ENCODE measurements around the gene RORC. TPM values are rescaled to one million over a fixed set of nuclear protein-coding genes. Genes with fewer than 3 reads are reported as not detected.

The RORC gene
- total and polyA plus RNA-seq, 8 donors, result 1.4 to 28.1 (median 13.0) TPM

DNA sequence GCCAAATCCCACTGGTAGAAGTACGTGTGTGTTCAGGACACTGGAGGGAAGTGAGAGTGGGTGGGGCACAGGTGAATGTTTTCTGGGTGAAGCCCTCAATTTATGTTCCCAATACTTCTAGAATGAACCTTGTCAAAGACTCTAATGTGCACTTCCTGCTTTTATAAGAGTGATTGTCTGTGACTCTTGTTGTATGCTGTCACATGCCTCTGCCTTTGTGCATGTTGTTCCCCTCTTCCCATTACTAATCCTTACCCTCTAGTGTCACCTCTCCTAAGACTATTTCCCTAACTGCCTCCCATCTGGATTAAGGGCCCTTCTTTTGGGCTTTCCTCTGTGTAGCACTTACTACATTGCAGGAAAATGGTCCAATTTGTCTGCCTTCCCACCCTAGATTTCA, 23.8 kb downstream of the RORC start:
- intact Hi-C loops (cut with DNase I; ENCODE audit: low total_unique reads), result no loop called here

DNA sequence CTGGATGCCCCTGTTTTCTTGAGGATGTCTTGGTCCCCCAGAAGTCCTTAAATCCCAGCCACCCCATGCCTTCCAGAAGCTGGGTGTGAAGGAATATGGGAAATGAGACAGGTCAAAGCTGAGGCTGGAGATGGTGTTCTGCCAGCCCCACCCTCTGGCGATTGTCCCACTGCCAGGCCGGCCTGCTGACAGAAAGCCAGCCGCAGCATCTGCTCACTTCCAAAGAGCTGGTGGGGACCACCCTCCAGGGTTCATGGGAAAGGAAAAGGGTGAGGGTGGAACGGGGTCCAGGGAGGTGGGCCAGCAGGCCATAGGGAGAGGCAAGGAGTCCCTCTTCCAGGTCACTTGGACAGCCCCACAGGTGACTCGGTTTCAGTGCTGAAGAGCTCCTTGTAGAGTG, 24.5 kb downstream of the RORC start:
- Histone ChIP-seq H3K36me3 (peaks cover 0 to 33% (median 12%) of the 10 kb centered on the region in 4 donors), H3K4me1 (no peaks in the 10 kb centered on the region), H3K27me3 (peaks cover 0 to 20% (median 0%) of the 10 kb centered on the region in 3 donors), H3K9me3 (no peaks in the 10 kb centered on the region), H3K4me3 (no peak overlapping the region), H3K27ac (no peak overlapping the region)
- 68 to 92% (median 71%) methylated on average over 4 to 5 of the region's 5 CpGs for WGBS, 5 donors
- no peak for DNase-seq
- intact Hi-C loops (cut with DNase I; ENCODE audit: low total_unique reads), result no loop called here
- no peak for TF ChIP-seq EP300 (IDR thresholded peaks at IDR 0.05)
- no peak for TF ChIP-seq POLR2A (IDR thresholded peaks at IDR 0.05)
- TF ChIP-seq POLR2AphosphoS5 (IDR thresholded peaks at IDR 0.05), result no peak
- TF ChIP-seq, protein P1, sequence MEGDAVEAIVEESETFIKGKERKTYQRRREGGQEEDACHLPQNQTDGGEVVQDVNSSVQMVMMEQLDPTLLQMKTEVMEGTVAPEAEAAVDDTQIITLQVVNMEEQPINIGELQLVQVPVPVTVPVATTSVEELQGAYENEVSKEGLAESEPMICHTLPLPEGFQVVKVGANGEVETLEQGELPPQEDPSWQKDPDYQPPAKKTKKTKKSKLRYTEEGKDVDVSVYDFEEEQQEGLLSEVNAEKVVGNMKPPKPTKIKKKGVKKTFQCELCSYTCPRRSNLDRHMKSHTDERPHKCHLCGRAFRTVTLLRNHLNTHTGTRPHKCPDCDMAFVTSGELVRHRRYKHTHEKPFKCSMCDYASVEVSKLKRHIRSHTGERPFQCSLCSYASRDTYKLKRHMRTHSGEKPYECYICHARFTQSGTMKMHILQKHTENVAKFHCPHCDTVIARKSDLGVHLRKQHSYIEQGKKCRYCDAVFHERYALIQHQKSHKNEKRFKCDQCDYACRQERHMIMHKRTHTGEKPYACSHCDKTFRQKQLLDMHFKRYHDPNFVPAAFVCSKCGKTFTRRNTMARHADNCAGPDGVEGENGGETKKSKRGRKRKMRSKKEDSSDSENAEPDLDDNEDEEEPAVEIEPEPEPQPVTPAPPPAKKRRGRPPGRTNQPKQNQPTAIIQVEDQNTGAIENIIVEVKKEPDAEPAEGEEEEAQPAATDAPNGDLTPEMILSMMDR (IDR thresholded peaks at IDR 0.05), result no peak

More for the DNA sequence above, 23.8 kb downstream of the RORC start:
- Histone ChIP-seq H3K9me3 (no peaks in the 10 kb centered on the region), H3K27ac (no peak overlapping the region), H3K4me3 (no peak overlapping the region), H3K36me3 (peaks cover 0 to 33% (median 12%) of the 10 kb centered on the region in 4 donors), H3K4me1 (no peaks in the 10 kb centered on the region), H3K27me3 (peaks cover 0 to 15% (median 0%) of the 10 kb centered on the region in 3 donors)
- 40 to 78% (median 71%) methylated on average over 1 of the region's 1 CpG for WGBS, 5 donors
- DNase-seq, result no peak
- no peak for TF ChIP-seq EP300 (IDR thresholded peaks at IDR 0.05)
- TF ChIP-seq POLR2A (IDR thresholded peaks at IDR 0.05), result no peak
- TF ChIP-seq, protein P1 (IDR thresholded peaks at IDR 0.05), result no peak
- no peak for TF ChIP-seq POLR2AphosphoS5 (IDR thresholded peaks at IDR 0.05)

DNA sequence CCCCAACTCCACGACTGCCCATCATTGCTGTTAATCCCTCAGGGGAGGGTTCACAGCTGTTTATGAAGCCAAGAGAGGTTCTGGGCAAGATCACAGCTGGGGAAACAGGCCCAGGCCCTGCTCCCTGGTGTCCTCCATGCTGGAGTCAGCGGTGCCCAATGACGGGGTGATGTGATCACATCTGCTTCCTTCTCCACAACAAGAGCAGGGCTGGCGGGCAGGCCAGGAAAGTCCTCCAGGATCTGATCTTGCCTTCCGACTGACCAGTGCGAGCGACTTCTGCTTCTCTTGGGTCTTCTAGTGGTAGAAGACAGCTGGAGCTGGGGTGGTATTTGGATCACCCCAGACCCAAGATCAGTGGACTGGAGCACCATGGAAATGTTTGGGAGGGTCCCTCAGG, 25.4 kb downstream of the RORC start:
- intact Hi-C loops (cut with DNase I; ENCODE audit: low total_unique reads), result no loop called here

DNA sequence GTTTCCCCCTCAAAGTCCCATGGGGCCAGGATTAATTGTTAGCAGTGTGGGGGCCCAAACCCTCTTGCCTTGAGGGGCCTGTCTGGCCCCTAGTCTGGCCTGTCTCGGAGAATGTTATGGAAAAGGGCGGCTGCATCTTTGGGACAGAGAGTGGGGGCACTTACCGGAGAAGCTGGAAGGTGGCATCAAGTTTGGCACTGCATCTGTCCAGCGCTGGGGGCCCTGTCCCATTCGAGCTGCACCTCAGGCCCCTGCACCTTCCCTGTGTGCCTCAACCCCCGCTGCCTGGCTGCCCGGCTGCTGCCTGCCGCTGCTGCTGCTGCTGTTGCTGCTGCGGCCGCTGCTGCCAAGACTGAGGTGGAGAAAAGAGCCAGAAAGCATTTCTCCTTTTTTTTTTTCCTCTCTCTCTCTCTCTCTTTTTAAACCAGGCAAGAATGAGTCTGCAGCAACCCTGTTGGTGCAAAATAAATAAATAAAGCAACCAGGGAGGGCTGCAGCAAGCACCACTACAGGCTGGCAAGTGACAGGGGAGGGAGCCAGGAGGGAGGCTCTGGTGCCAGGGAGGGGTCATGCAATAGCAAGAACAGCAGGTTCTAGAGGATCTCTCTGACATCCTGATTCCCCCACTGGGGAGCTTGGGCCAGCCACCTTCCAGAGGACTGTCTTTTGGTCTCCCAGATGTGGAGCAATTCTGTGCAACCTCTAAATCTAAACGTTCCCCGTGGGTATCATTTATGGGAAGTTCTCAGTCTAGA, 26.4 kb downstream of the RORC start, which contains the start of gene LINGO4:
TSS of gene LINGO4 (minus strand) at position 354 of the 755 bp plus-strand sequence. CDS start 2,715 bp downstream, outside the sequence.
- WGBS, 5 donors, result 40 to 57% (median 54%) methylated on average over 10 to 12 of the region's 12 CpGs
- no peak within 1 kb of the TSS for H3K27ac ChIP-seq
- TF ChIP-seq EP300 (IDR thresholded peaks at IDR 0.05), result no peak
- TF ChIP-seq, protein P1 (IDR thresholded peaks at IDR 0.05), result no peak
- no peak for TF ChIP-seq POLR2AphosphoS5 (IDR thresholded peaks at IDR 0.05)
- no peak for TF ChIP-seq POLR2A (IDR thresholded peaks at IDR 0.05)
- intact Hi-C loops (cut with DNase I; ENCODE audit: low total_unique reads), result no loop called here
- H3K4me3 ChIP-seq, result no peak within 1 kb of the TSS
- DNase-seq, result no peak
- H3K36me3 ChIP-seq, result peaks cover 0 to 22% (median 12%) of the 10 kb centered on the region in 4 donors
- H3K4me1 ChIP-seq, result no peaks in the 10 kb centered on the region
- H3K9me3 ChIP-seq, result no peaks in the 10 kb centered on the region
- H3K27me3 ChIP-seq, result peaks cover 0 to 38% (median 0%) of the 10 kb centered on the region in 3 donors

More for the DNA sequence above, 25.4 kb downstream of the RORC start:
- H3K9me3 ChIP-seq, result no peaks in the 10 kb centered on the region
- WGBS, 5 donors, result 58 to 85% (median 80%) methylated on average over 5 to 7 of the region's 7 CpGs
- TF ChIP-seq, protein P1 (IDR thresholded peaks at IDR 0.05), result no peak
- TF ChIP-seq POLR2AphosphoS5 (IDR thresholded peaks at IDR 0.05), result no peak
- no peak for TF ChIP-seq POLR2A (IDR thresholded peaks at IDR 0.05)
- TF ChIP-seq EP300 (IDR thresholded peaks at IDR 0.05), result no peak
- peaks cover 0 to 30% (median 0%) of the 10 kb centered on the region in 3 donors for H3K27me3 ChIP-seq
- H3K27ac ChIP-seq, result no peak overlapping the region
- H3K4me1 ChIP-seq, result no peaks in the 10 kb centered on the region
- H3K36me3 ChIP-seq, result peaks cover 0 to 31% (median 12%) of the 10 kb centered on the region in 4 donors
- DNase-seq, result no peak
- H3K4me3 ChIP-seq, result no peak overlapping the region

Measured in stomach (tissue), 9 donors.